Fibroblast of skin of scalp (primary cell): ENCODE data around the gene RIOK2. TPM values are rescaled to one million over a fixed set of nuclear protein-coding genes. Genes with fewer than 3 reads are reported as not detected.
"Not testable (repeated sequence)": the region's sequence is repeated elsewhere in the genome, so short reads cannot be mapped to it uniquely, and the experiment has no call there.

ENCODE experiments used
- DNase-seq: peaks from one replicate; pipeline ENCODE4 v3.0.0-alpha.2; 2013
- polyA plus RNA-seq, 2 experiments: library from polyadenylated mRNA; unstranded; fragments of 120-200 nt; gene quantifications; one replicate each; pipeline ENCODE4 v1.2.1, GENCODE V29; 2013; ENCODE audit not compliant: insufficient read length in 2 of 2

RIOK2 gene
- 44.0 TPM for polyA plus RNA-seq (2013, experiment 1 of 2; ENCODE audit: insufficient read length)
- polyA plus RNA-seq (2013, experiment 2 of 2; ENCODE audit: insufficient read length), result 48.0 TPM

GRCh38 chr5:97183100-97183929, at the start of gene RIOK2:
Gene RIOK2, minus strand, starts transcription at chr5:97183247. Its CDS starts 56 bp downstream, at chr5:97183191.
- DNase-seq, result peak; percentile 97

DNA sequence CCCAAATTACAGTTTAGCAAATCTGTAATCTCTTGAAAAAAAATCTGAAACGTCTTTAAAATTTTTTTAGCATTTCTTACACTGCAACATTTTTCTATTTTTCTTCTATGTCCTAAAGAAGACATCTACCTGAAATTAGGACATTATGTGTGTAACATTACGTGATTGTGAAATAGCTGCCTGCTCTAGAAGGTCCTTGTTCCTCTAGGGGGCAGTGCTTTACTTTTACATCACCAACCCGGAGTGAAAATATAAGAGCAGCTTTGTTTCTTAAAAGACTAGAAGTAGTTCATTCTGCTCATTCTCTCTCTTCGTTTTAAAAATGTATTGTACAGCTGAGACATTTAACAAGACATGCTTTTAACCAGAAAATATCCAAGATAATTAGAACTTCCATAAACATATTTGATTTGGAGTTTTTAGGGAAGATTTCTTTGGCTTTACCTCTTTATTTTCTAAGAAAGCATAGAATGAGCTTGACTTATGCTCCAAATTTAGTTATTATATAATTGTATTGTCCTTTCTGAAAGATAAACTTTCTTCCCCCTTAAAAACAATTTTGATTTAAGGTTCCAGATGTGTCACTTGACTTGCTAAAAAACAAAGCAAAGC, 48.1 kb upstream of the RIOK2 start:
- peak; percentile 76 for DNase-seq

DNA sequence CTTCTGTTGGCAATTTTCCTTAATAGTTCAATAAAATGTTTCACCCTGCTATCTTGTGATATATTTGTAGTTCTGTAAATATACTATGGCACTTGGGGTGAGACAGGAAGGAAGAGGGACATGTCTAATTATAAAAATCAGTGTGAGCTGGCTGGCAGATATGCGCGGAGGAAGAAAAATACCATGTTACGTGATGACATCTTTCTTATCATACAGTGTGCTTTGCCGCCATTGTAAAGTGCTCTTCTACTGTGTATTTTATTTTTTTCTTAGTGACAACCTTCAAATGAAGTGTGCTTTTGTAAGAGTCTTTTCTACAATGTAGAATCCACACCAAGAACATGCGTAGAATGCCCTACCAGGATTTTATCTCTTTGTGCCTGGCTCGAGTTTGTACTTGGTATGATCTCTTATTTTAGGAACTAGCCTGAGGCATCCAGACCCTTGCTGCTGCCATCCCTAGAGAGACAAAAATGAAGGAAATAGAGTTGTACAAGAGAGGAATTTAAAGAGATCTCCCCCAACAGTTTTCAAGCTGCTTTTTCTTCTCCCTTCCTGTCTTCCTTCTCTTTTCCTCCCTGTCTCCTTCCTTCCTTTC, 46.7 kb upstream of the RIOK2 start:
- DNase-seq, result peak; percentile 4

- no peak for DNase-seq
Observed at GRCh38 chr5:97229196-97229595, 46.1 kb upstream of the RIOK2 start.

- no peak for DNase-seq
Observed at GRCh38 chr5:97225222-97225621, 42.2 kb upstream of the RIOK2 start.

DNA sequence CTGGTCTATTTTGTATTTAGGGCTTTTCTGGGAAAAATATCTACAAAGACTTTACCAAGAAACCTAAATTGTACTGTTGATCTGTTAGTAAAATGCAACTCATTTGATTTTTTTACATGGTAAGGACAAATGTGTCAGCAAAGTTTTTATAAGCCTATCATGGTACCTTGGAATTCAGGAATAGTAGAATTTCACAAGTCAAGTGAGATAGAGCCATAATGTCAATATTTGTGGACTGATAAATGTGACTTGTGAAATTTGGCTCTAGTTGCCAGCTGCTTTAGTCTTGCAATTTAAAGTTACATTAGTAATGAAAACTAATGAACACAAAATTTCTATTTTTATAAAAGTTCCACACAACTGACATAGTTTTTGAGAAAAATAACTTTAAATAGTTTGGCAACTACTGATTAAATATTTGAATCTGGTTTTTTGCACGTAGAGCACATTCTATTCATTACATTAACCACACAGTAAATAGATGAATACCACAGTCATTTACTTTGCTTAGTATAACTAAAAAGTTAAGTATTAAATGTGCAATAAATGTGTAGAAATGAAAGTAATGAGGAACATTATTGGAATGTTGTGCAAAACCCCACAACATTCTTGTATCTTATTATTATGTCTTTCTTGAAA, 41.2 kb upstream of the RIOK2 start:
- DNase-seq, result peak; percentile 81

- no peak for DNase-seq
Observed at GRCh38 chr5:97223596-97223995, 40.5 kb upstream of the RIOK2 start.

- DNase-seq, result no peak
Observed at GRCh38 chr5:97209343-97209742, 26.3 kb upstream of the RIOK2 start.

DNA sequence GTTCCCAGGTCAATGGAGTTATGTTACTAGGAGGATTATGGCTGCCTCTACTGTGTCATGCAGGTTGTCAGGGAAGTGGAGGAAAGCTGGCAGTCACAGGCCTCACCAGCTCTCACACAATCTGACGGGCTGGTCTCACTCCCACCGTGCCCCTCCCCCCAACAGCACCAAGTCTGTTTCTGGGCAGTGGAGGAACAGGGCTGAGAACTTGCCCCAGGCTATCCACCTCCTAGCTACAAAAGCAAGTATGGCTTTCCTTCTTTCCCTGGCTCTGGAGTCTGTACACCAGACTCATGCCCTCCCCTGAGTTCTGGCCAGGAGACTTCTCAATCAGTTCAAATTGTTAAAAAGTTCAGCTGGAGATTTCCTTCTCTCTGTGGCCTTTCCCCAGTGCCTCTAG, 25.7 kb upstream of the RIOK2 start:
- DNase-seq, result no peak

GRCh38 chr5:97208184-97208713, 25.2 kb upstream of the RIOK2 start:
- DNase-seq, result no peak

DNA sequence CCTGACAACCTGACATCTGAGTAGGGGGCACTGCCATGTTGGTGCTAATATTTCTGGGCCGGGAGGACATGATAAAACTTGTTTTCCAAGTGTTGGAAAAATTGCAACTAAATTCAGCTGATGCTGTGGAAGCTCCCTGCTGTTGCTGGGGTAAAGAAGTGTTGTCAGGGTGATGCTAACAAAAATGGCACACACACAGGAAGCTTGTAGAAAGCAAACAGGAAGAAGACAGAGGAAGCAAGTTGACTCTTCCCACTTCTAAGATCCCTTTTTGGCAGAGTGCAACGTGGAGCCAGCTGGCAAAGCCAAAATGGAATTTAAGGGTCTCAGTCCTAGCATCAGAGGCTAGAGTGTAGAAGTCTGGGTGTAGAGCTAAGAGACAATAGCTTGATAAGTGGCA, 11.3 kb upstream of the RIOK2 start:
- no peak for DNase-seq

- DNase-seq, result no peak
Observed at GRCh38 chr5:97193355-97193688, 10.3 kb upstream of the RIOK2 start.

- peak; percentile 68 for DNase-seq
Observed at GRCh38 chr5:97192580-97193354, 9.7 kb upstream of the RIOK2 start.

DNA sequence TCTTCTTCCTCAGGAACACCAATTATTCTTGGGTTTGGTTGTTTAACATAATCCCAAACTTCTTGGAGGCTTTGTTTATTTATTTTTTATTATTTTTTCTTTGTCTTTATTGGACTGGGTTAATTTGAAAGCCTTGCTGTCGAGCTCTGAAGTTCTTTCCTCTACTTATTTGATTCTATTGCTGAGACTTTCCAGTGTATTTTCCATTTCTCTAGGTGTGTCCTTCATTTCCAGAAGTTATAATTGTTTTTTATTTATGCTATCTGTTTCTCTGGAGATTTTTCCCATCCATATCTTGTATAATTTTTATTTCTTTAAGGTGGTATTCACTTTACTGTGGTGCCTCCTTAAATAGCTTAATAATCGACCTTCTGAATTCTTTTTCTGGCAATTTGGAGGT, 8.8 kb upstream of the RIOK2 start:
- DNase-seq, result no peak

- not testable (repeated sequence) for DNase-seq
Observed at GRCh38 chr5:97189523-97189922, 6.5 kb upstream of the RIOK2 start.

DNA sequence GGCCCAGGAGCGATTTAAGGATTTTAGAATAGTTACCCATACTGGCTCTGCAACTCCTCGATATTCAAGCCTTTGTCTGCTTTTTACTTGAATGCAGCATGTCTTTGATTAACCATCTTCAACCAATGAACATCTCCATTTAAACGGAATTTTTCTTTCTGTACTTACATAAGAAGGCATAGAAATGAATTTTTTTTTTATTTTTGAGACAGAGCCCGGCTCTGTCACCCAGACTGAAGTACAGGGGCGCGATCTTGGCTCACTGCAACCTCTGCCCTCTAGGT, 825 bp upstream of the RIOK2 start:
- DNase-seq, result no peak

GRCh38 chr5:97182571-97183099, 412 bp downstream of the RIOK2 start:
- peak; percentile 18 for DNase-seq

DNA sequence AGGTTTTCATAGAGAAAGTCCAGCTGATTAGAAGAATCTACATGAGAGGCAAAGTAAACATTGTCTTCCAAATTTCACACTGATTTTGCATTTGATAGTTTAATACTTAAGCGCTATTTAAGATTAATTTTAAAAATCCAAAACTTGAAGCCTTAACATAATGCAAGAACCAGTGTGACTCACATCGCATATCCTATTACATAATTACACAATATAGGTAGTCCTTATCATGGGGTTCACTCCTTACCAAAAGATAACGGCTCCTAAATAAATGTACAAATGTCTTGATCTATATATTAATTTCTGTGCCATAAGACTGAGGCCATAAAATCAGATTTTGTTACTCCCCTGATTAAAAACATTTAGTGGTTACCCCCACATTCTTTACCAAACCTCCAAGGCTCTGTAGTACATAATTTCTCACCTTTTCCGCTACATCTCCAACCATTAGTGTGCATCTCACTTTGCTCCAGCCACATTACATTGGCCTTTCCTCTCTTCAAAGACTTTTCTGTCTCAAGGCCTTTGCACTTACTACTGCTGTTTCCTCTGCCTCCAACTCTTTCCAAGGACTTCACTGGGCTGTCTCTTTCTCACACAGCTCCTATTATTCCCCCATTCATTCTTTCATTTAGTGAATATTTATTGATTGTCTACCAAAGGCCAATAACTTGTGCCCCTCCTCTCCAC, 1.0 kb downstream of the RIOK2 start:
- DNase-seq, result no peak

DNA sequence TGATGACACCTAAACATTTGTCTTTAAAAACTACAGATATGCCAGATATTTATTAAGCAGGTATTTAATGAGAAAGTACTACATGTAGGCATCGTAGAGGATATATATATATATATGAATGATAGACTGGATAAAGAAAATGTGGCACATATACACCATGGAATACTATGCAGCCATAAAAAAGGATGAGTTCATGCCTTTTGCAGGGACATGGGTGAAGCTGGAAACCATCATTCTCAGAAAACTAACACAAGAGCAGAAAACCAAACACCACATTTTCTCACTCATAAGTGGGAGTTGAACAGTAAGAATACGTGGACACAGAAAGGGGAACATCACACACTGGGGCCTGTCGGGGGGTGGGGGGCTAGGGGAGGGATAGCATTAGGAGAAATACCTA, 3.6 kb downstream of the RIOK2 start:
- DNase-seq, result not testable (repeated sequence)

DNA sequence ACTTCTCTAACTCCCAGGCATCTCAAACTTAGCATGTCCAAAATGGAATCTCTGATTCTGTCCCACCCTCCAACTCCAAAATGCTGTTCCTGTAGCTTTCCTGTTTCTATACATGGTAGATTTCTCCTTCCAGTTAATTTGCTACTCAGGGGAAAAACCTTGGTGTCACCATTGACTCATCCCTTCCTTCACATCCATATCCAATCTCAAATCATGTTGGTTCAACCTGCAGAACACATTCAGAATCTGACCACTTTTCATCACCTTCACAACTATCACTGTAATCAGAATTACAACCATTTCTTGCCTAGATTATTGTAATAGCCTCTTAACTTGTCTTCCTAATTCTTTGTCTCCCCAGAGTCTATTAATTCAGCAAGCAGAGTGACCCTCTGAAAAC, 10.8 kb downstream of the RIOK2 start:
- no peak for DNase-seq

DNA sequence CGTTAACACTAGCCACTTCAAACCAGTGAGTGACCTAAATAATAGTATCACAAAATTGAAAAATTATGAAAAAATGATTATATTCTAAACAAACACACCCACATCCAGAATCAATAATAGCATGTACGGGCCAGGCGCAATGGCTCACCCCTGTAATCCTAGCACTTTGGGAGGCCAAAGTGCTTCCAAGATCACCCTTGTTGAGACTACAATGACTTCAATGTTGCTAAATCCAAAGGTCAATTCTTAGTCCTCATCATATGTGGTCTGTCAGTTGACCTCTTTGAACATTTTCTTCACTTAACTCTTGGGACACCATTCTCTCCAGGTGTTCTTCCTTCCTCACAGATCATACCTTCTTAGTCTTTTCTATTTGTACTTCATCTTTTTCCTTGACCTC, 11.3 kb downstream of the RIOK2 start:
- DNase-seq, result no peak

DNA sequence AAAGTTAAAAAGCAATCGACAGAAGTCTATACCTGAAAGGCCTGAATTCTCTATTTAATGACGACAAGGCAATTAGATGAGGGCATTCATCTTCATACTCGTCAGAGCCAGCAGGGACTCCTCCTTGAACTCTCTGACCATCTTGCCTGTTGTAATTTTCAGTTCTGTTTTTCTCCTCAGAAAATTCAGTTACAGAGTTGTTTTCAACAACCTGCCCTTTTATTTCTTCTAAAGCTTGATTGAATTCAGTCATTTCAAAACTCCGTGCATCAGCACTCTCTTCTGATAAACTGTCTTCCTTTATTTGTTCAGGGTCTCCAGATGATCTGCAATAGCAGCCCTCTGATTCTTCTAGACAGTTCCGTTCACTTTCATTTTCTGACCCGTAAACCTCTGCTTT, 15.6 kb downstream of the RIOK2 start:
- DNase-seq, result no peak
